ENCODE data around the gene ANK3. TPM values are rescaled to one million over a fixed set of nuclear protein-coding genes. Genes with fewer than 3 reads are reported as not detected.

The ANK3 gene
- polyA plus RNA-seq, 1 donor from 2014 or later: 114 TPM

- no peak overlapping the region for H3K9ac ChIP-seq (ENCODE audit: low read length)
- no peak overlapping the region for H3K27ac ChIP-seq (ENCODE audit: low read length)
- H3K9me2 ChIP-seq (ENCODE audit: insufficient read depth, low read length): no peaks in the 10 kb centered on the region
- no peaks in the 10 kb centered on the region for H3F3A ChIP-seq (ENCODE audit: insufficient read depth, low read length, poor library complexity, severe bottlenecking)
- H4K20me1 ChIP-seq (ENCODE audit: insufficient read depth): no peaks in the 10 kb centered on the region
- H3K9me3 ChIP-seq (ENCODE audit: low read length): no peaks in the 10 kb centered on the region
- H3K4me2 ChIP-seq (ENCODE audit: low read length): no peak overlapping the region
- no peak overlapping the region for H2AFZ ChIP-seq (ENCODE audit: low read depth, low read length)
- TF ChIP-seq EZH2 (IDR thresholded peaks at IDR 0.05; ENCODE audit: borderline replicate concordance, insufficient read depth, low read length, poor library complexity, severe bottlenecking): no peak
- no peak for TF ChIP-seq SMC3 (conservative IDR thresholded peaks at IDR 0.05; ENCODE audit: poor library complexity)
- TF ChIP-seq RAD21 (conservative IDR thresholded peaks at IDR 0.05): no peak
- no peak for TF ChIP-seq CTCF (IDR thresholded peaks at IDR 0.05; ENCODE audit: poor library complexity, severe bottlenecking)
- no peak for TF ChIP-seq POLR2AphosphoS5 (IDR thresholded peaks at IDR 0.05)
- TF ChIP-seq, protein P1, sequence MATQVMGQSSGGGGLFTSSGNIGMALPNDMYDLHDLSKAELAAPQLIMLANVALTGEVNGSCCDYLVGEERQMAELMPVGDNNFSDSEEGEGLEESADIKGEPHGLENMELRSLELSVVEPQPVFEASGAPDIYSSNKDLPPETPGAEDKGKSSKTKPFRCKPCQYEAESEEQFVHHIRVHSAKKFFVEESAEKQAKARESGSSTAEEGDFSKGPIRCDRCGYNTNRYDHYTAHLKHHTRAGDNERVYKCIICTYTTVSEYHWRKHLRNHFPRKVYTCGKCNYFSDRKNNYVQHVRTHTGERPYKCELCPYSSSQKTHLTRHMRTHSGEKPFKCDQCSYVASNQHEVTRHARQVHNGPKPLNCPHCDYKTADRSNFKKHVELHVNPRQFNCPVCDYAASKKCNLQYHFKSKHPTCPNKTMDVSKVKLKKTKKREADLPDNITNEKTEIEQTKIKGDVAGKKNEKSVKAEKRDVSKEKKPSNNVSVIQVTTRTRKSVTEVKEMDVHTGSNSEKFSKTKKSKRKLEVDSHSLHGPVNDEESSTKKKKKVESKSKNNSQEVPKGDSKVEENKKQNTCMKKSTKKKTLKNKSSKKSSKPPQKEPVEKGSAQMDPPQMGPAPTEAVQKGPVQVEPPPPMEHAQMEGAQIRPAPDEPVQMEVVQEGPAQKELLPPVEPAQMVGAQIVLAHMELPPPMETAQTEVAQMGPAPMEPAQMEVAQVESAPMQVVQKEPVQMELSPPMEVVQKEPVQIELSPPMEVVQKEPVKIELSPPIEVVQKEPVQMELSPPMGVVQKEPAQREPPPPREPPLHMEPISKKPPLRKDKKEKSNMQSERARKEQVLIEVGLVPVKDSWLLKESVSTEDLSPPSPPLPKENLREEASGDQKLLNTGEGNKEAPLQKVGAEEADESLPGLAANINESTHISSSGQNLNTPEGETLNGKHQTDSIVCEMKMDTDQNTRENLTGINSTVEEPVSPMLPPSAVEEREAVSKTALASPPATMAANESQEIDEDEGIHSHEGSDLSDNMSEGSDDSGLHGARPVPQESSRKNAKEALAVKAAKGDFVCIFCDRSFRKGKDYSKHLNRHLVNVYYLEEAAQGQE (IDR thresholded peaks at IDR 0.05; ENCODE audit: borderline replicate concordance): no peak
- TF ChIP-seq MXI1 (conservative IDR thresholded peaks at IDR 0.05; ENCODE audit: poor library complexity, severe bottlenecking): no peak
- TF ChIP-seq EP300 (conservative IDR thresholded peaks at IDR 0.05; ENCODE audit: poor library complexity, severe bottlenecking): no peak
- no peak for TF ChIP-seq TAF1 (IDR thresholded peaks at IDR 0.05; ENCODE audit: low read depth)
- no peaks in the 10 kb centered on the region for H3K36me3 ChIP-seq (ENCODE audit: insufficient read depth, low read length)
- no peaks in the 10 kb centered on the region for H3K27me3 ChIP-seq (ENCODE audit: insufficient read depth, low read depth, low read length)
- peaks cover 21% of the 10 kb centered on the region for H3K79me2 ChIP-seq (replicated peaks; ENCODE audit: insufficient read depth, low read length)
- no peak overlapping the region for H3K4me3 ChIP-seq (ENCODE audit: low read length)
Measured at GRCh38 chr10:60298408-60299389, 91.0 kb downstream of the ANK3 start.

DNA sequence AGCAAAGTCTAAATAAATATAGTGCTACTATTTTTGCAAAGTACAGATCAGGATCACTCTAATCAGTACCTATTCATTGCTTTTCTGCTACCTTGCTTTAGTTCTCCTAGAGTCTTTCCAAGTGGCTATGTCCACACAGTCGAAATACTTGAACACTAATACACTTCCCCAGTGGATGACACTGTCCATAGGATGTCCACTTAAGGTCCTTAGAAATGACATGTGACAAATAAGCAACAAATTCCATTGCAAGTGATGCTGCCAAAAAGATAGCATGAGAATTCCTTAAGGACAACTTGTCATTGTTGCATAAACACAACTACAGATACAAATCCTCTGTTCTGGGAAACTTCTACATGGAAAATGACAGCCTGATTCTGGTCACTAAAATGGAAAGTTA, 93.6 kb downstream of the ANK3 start:
- Histone ChIP-seq H3K4me2 (ENCODE audit: low read length) (no peak overlapping the region), H3K36me3 (ENCODE audit: insufficient read depth, low read length) (no peaks in the 10 kb centered on the region), H3K9ac (ENCODE audit: low read length) (no peak overlapping the region), H2AFZ (ENCODE audit: low read depth, low read length) (no peak overlapping the region), H3K79me2 (replicated peaks; ENCODE audit: insufficient read depth, low read length) (peaks cover 20% of the 10 kb centered on the region), H3K9me2 (ENCODE audit: insufficient read depth, low read length) (no peaks in the 10 kb centered on the region), H4K20me1 (ENCODE audit: insufficient read depth) (peaks cover 7% of the 10 kb centered on the region), H3F3A (ENCODE audit: insufficient read depth, low read length, poor library complexity, severe bottlenecking) (no peaks in the 10 kb centered on the region), H3K27me3 (ENCODE audit: insufficient read depth, low read depth, low read length) (no peaks in the 10 kb centered on the region), H3K27ac (ENCODE audit: low read length) (no peak overlapping the region), H3K9me3 (ENCODE audit: low read length) (no peaks in the 10 kb centered on the region), H3K4me3 (ENCODE audit: low read length) (no peak overlapping the region)
- TF ChIP-seq RAD21 (conservative IDR thresholded peaks at IDR 0.05) (no peak), TAF1 (IDR thresholded peaks at IDR 0.05; ENCODE audit: low read depth) (no peak), POLR2AphosphoS5 (IDR thresholded peaks at IDR 0.05) (no peak), CTCF (IDR thresholded peaks at IDR 0.05; ENCODE audit: poor library complexity, severe bottlenecking) (no peak), SMC3 (conservative IDR thresholded peaks at IDR 0.05; ENCODE audit: poor library complexity) (no peak), EZH2 (IDR thresholded peaks at IDR 0.05; ENCODE audit: borderline replicate concordance, insufficient read depth, low read length, poor library complexity, severe bottlenecking) (no peak), EP300 (conservative IDR thresholded peaks at IDR 0.05; ENCODE audit: poor library complexity, severe bottlenecking) (no peak), MXI1 (conservative IDR thresholded peaks at IDR 0.05; ENCODE audit: poor library complexity, severe bottlenecking) (no peak)
- TF ChIP-seq, protein P1 (IDR thresholded peaks at IDR 0.05; ENCODE audit: borderline replicate concordance): no peak
